ENCODE results near the gene HS3ST3A1. TPM values are rescaled to one million over a fixed set of nuclear protein-coding genes. Genes with fewer than 3 reads are reported as not detected.

The HS3ST3A1 gene
- total and polyA plus RNA-seq, 2 of the 4 experiments (the other 2 are of a cell fraction): 8.8 to 9.0 TPM

DNA sequence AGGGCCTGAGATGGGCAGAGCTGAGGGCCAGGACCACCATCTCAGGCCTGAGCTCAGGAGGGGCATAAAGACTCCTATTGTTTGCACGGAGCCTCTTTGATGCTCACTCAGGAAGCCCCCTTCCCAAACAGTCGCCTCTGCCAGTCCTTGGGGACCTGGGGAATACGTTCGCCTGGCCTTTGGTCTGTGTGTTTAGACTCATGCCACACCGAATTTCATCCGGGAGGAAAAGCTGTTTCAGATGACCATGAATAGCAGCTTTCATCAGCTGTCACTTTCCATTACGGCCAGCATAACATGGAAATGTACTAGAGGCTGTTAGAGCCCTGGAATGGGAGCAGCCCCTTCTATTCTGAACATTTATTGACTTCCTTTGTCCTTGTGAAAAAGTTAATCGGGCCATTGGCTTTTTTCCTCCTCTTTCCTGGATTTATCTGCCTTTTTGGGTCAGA lies 139.0 kb downstream of the HS3ST3A1 start:
- in situ Hi-C loops (cut with MboI; ENCODE audit: low sequenced_read_pairs): no loop called here
- H3K27ac ChIP-seq (ENCODE audit: insufficient read depth, low read length): no peak overlapping the region
- no peaks in the 10 kb centered on the region; the same call in 1 of the 2 replicates for H3K27me3 ChIP-seq (ENCODE audit: control insufficient read depth, insufficient read depth, low read length)
- H3K4ac ChIP-seq (ENCODE audit: low read depth, low read length): no peak overlapping the region
- peak overlapping the region; percentile 35 for H2AFZ ChIP-seq (replicated peaks; ENCODE audit: low read length, poor library complexity)
- ChIA-PET CTCF (no interaction called here), POLR2A (ENCODE audit: unreplicated experiment) (no interaction called here)
- no peak for ATAC-seq (ENCODE audit: low read depth)
- H3K23ac ChIP-seq (ENCODE audit: low read depth, low read length): no peak overlapping the region
- H2AK9ac ChIP-seq (replicated peaks; ENCODE audit: low read depth, low read length, poor library complexity): peak overlapping the region; percentile 15
- 0 out of 3 replicates have a peak overlapping the region, but pooled peaks have one; percentile 31 for H2BK15ac ChIP-seq (ENCODE audit: low read depth, low read length)
- no peak overlapping the region for H2BK5ac ChIP-seq (ENCODE audit: low read depth, low read length, poor library complexity, severe bottlenecking)
- no peak overlapping the region for H3K4me3 ChIP-seq (ENCODE audit: insufficient read depth, low read depth, low read length)
- no TSS peak for BruUV-seq (replicated peaks)
- intact Hi-C loops (cut with micrococcal nuclease): no loop called here
- H3K18ac ChIP-seq (ENCODE audit: low read depth, low read length): no peak overlapping the region
- H3K9ac ChIP-seq (ENCODE audit: low read depth, low read length): no peak overlapping the region
- no peaks in the 10 kb centered on the region for H3K36me3 ChIP-seq (ENCODE audit: control insufficient read depth, insufficient read depth, low read length)
- H4K5ac ChIP-seq (ENCODE audit: low read depth, low read length): no peak overlapping the region
- H2BK20ac ChIP-seq (ENCODE audit: low read depth, low read length): no peak overlapping the region; the same call in 1 of the 2 replicates
- H3K9me1 ChIP-seq (ENCODE audit: insufficient read depth, low read length): no peaks in the 10 kb centered on the region
- H3K4me2 ChIP-seq (ENCODE audit: low read depth, low read length): no peak overlapping the region
- no peaks in the 10 kb centered on the region for H3K9me3 ChIP-seq (ENCODE audit: control insufficient read depth, insufficient read depth, low read length)
- H3K79me1 ChIP-seq (ENCODE audit: low read depth in 1 of 2, low read length in 2 of 2): no peaks in the 10 kb centered on the region
- no peak overlapping the region for H4K8ac ChIP-seq (ENCODE audit: low read depth in 2 of 2, low read length in 2 of 2)
- H3K56ac ChIP-seq (ENCODE audit: extremely low read depth, insufficient read depth, low read length): no peak overlapping the region
- no peak overlapping the region for H2AK5ac ChIP-seq (ENCODE audit: low read depth, low read length)
- H3K4me1 ChIP-seq (ENCODE audit: control insufficient read depth, insufficient read depth, low read length): peaks cover 2% of the 10 kb centered on the region; the same call in 1 of the 2 replicates
- no peak overlapping the region for H3K14ac ChIP-seq (replicated peaks; ENCODE audit: low read depth, low read length)
- H4K20me1 ChIP-seq (ENCODE audit: insufficient read depth, low read length): no peaks in the 10 kb centered on the region
- H2BK120ac ChIP-seq (ENCODE audit: low read depth, low read length): no peak overlapping the region
- no peak for TF ChIP-seq RAD21 (IDR thresholded peaks at IDR 0.05; ENCODE audit: low read length)
- TF ChIP-seq, protein P1, sequence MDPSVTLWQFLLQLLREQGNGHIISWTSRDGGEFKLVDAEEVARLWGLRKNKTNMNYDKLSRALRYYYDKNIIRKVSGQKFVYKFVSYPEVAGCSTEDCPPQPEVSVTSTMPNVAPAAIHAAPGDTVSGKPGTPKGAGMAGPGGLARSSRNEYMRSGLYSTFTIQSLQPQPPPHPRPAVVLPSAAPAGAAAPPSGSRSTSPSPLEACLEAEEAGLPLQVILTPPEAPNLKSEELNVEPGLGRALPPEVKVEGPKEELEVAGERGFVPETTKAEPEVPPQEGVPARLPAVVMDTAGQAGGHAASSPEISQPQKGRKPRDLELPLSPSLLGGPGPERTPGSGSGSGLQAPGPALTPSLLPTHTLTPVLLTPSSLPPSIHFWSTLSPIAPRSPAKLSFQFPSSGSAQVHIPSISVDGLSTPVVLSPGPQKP (IDR thresholded peaks at IDR 0.05; ENCODE audit: borderline replicate concordance, low read depth, low read length): no peak
- TF ChIP-seq MAFK (IDR thresholded peaks at IDR 0.05; ENCODE audit: low read depth, low read length): no peak
- no peak for TF ChIP-seq SMC3 (IDR thresholded peaks at IDR 0.05; ENCODE audit: low read depth, low read length)
- TF ChIP-seq NFE2L2 (IDR thresholded peaks at IDR 0.05; ENCODE audit: low read depth, low read length): no peak
- no peak for TF ChIP-seq RCOR1 (IDR thresholded peaks at IDR 0.05; ENCODE audit: insufficient replicate concordance, low read length)
- TF ChIP-seq RFX5 (IDR thresholded peaks at IDR 0.05; ENCODE audit: low read depth, low read length): no peak
- TF ChIP-seq CHD1 (IDR thresholded peaks at IDR 0.05; ENCODE audit: low read depth, low read length): no peak
- TF ChIP-seq MAZ (IDR thresholded peaks at IDR 0.05; ENCODE audit: borderline replicate concordance, low read depth, low read length): no peak
- no peak for TF ChIP-seq FOS (IDR thresholded peaks at IDR 0.05; ENCODE audit: low read depth, low read length)
- no peak for TF ChIP-seq CEBPB (IDR thresholded peaks at IDR 0.05; ENCODE audit: low read depth, low read length)
- TF ChIP-seq, protein P2, sequence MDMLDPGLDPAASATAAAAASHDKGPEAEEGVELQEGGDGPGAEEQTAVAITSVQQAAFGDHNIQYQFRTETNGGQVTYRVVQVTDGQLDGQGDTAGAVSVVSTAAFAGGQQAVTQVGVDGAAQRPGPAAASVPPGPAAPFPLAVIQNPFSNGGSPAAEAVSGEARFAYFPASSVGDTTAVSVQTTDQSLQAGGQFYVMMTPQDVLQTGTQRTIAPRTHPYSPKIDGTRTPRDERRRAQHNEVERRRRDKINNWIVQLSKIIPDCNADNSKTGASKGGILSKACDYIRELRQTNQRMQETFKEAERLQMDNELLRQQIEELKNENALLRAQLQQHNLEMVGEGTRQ (IDR thresholded peaks at IDR 0.05; ENCODE audit: low read depth, low read length): no peak
- TF ChIP-seq, protein P3, sequence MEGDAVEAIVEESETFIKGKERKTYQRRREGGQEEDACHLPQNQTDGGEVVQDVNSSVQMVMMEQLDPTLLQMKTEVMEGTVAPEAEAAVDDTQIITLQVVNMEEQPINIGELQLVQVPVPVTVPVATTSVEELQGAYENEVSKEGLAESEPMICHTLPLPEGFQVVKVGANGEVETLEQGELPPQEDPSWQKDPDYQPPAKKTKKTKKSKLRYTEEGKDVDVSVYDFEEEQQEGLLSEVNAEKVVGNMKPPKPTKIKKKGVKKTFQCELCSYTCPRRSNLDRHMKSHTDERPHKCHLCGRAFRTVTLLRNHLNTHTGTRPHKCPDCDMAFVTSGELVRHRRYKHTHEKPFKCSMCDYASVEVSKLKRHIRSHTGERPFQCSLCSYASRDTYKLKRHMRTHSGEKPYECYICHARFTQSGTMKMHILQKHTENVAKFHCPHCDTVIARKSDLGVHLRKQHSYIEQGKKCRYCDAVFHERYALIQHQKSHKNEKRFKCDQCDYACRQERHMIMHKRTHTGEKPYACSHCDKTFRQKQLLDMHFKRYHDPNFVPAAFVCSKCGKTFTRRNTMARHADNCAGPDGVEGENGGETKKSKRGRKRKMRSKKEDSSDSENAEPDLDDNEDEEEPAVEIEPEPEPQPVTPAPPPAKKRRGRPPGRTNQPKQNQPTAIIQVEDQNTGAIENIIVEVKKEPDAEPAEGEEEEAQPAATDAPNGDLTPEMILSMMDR (conservative IDR thresholded peaks at IDR 0.05; ENCODE audit: low read depth, low read length): no peak
- TF ChIP-seq POLR2A (IDR thresholded peaks at IDR 0.05; ENCODE audit: low read depth, low read length): no peak
- TF ChIP-seq MXI1 (IDR thresholded peaks at IDR 0.05; ENCODE audit: borderline replicate concordance, low read depth, low read length): no peak
- no peak for TF ChIP-seq BHLHE40 (IDR thresholded peaks at IDR 0.05; ENCODE audit: low read depth, low read length)
- dilution Hi-C loops (cut with HindIII; ENCODE audit: low sequenced_read_pairs, unreplicated experiment): no loop called here
- DNase-seq: no peak
- no peak overlapping the region for H4K91ac ChIP-seq (ENCODE audit: insufficient read depth, low read depth, low read length)
- 67% methylated on average over 2 of the region's 8 CpGs; no CpG with 5 or more reads in 1 of the 2 experiments for WGBS, 2 experiments (ENCODE audit: extremely low coverage in 2 of 2, insufficient read length in 1 of 2)
